CD14-positive monocyte (primary cell): ENCODE results near the gene MIB1. TPM values are rescaled to one million over a fixed set of nuclear protein-coding genes. Genes with fewer than 3 reads are reported as not detected.

Source experiments
- DNase-seq, 3 donors: peaks; one replicate each; pipeline ENCODE4 v3.0.0-alpha.2; 2011 to 2022
- H2AFZ ChIP-seq: 2 replicates; pipeline ENCODE4 v1.6.0; 2012; ENCODE audit warnings: mild to moderate bottlenecking, low read depth, low read length, inconsistent platforms; ENCODE audit not compliant: insufficient read depth, poor library complexity, severe bottlenecking
- H3K27ac ChIP-seq, 2 donors: 1 replicate in 1 of 2; 2 replicates in 1 of 2; pipeline ENCODE4 v1.5.1; 2012 to 2013; ENCODE audit warnings: low read length in 2 of 2, control low read depth in 1 of 2, inconsistent platforms in 1 of 2, low read depth in 1 of 2, mild to moderate bottlenecking in 1 of 2
- H3K27me3 ChIP-seq, 2 donors: one replicate each; pipeline versions ENCODE4 v1.6.0 to v1.6.1; 2011 to 2013; ENCODE audit warnings: low read length in 2 of 2; ENCODE audit not compliant: control insufficient read depth in 2 of 2, insufficient read depth in 2 of 2
- H3K36me3 ChIP-seq, 2 donors: replicated peaks in 1 of 2; 1 replicate in 1 of 2; 2 replicates in 1 of 2; pipeline versions ENCODE4 v1.5.1 to v1.6.1; 2012 to 2013; ENCODE audit warnings: low read length in 2 of 2, control low read depth in 1 of 2, inconsistent platforms in 1 of 2, mild to moderate bottlenecking in 1 of 2; ENCODE audit not compliant: insufficient read depth in 2 of 2, control insufficient read depth in 1 of 2
- H3K4me1 ChIP-seq, 2 donors: 1 replicate in 1 of 2; 2 replicates in 1 of 2; pipeline versions ENCODE4 v1.5.1 to v1.6.1; 2012 to 2013; ENCODE audit warnings: low read length in 2 of 2, control low read depth in 1 of 2, inconsistent platforms in 1 of 2, mild to moderate bottlenecking in 1 of 2, moderate library complexity in 1 of 2; ENCODE audit not compliant: insufficient read depth in 2 of 2, control insufficient read depth in 1 of 2
- H3K4me2 ChIP-seq: replicated peaks from 2 replicates; pipeline ENCODE3; 2012; ENCODE audit warnings: low read length, moderate library complexity, mild to moderate bottlenecking; ENCODE audit not compliant: poor library complexity, severe bottlenecking; ENCODE audit errors: extremely low read depth
- H3K4me3 ChIP-seq, 3 experiments: fragments of 200-600 bp in 1 of 3; sonication (generic) in 1 of 3; replicated peaks in 1 of 3; 1 replicate in 2 of 3; 2 replicates in 1 of 3; pipeline ENCODE4 v1.5.1; 2011 to 2013; ENCODE audit warnings: low read length in 3 of 3, mild to moderate bottlenecking in 3 of 3, control low read depth in 2 of 3, low read depth in 2 of 3, inconsistent platforms in 1 of 3, moderate library complexity in 1 of 3
- H3K79me2 ChIP-seq: 2 replicates; pipeline ENCODE4 v1.6.0; 2012; ENCODE audit warnings: mild to moderate bottlenecking, control low read depth, inconsistent platforms, low read length, moderate library complexity; ENCODE audit not compliant: insufficient read depth
- H3K9ac ChIP-seq: 2 replicates; pipeline ENCODE4 v1.6.0; 2017; ENCODE audit warnings: low read length, mild to moderate bottlenecking; ENCODE audit not compliant: insufficient read depth, poor library complexity, severe bottlenecking
- H3K9me3 ChIP-seq, 2 donors: replicated peaks in 1 of 2; 1 replicate in 1 of 2; 2 replicates in 1 of 2; pipeline versions ENCODE4 v1.5.1 to v1.6.1; 2012 to 2013; ENCODE audit warnings: low read length in 2 of 2, control low read depth in 1 of 2; ENCODE audit not compliant: control insufficient read depth in 1 of 2, insufficient read depth in 1 of 2
- H4K20me1 ChIP-seq: 2 replicates; pipeline ENCODE4 v1.6.0; 2012; ENCODE audit warnings: mild to moderate bottlenecking, low read length, control low read depth, moderate library complexity; ENCODE audit not compliant: insufficient read depth
- H3K27ac Mint-ChIP-seq, 7 donors: one replicate each; pipeline ENCODE4 v1.8.0; 2020; ENCODE audit warnings: mild to moderate bottlenecking in 7 of 7, mixed read lengths in 7 of 7, moderate library complexity in 6 of 7, inconsistent platforms in 2 of 7
- H3K27me3 Mint-ChIP-seq, 3 donors: one replicate each; pipeline ENCODE4 v1.8.0; 2021 to 2022; ENCODE audit warnings: low read depth in 3 of 3, mild to moderate bottlenecking in 3 of 3, mixed read lengths in 3 of 3, moderate library complexity in 3 of 3, inconsistent platforms in 1 of 3
- H3K36me3 Mint-ChIP-seq, 2 donors: one replicate each; pipeline ENCODE4 v1.8.0; 2020; ENCODE audit warnings: mixed read lengths in 2 of 2, inconsistent platforms in 1 of 2, mild to moderate bottlenecking in 1 of 2
- H3K4me1 Mint-ChIP-seq: one replicate; pipeline ENCODE4 v1.8.0; 2020; ENCODE audit warnings: mild to moderate bottlenecking, mixed read lengths
- H3K4me3 Mint-ChIP-seq, 2 donors: one replicate each; pipeline ENCODE4 v1.8.0; 2020; ENCODE audit warnings: mild to moderate bottlenecking in 2 of 2, mixed read lengths in 2 of 2, moderate library complexity in 1 of 2
- H3K9me3 Mint-ChIP-seq, 7 donors: one replicate each; pipeline ENCODE4 v1.8.0; 2020 to 2022; ENCODE audit warnings: mixed read lengths in 7 of 7, mild to moderate bottlenecking in 6 of 7, moderate library complexity in 6 of 7, inconsistent platforms in 2 of 7
- CTCF ChIP-seq: fragments of 200-600 bp; IDR thresholded peaks from one replicate; pipeline ENCODE4 v1.8.0; 2022; ENCODE audit warnings: antibody characterized with exemption, mild to moderate bottlenecking
- WGBS: methylation state at CpG from one replicate; pipeline ENCODE4 v1.1.5; 2013; ENCODE audit warnings: missing lambda C conversion rate; ENCODE audit not compliant: insufficient coverage; 5-methylcytosine and 5-hydroxymethylcytosine counted together
- intact Hi-C, 2 donors: fragments of 100-400 bp; cut with micrococcal nuclease; formaldehyde crosslinking; loops; one replicate each; pipeline versions ENCODE4 v1.15.0 to v1.15.1; 2023
- polyA plus RNA-seq, 3 donors: library from polyadenylated mRNA; depleted of rRNA in 1 of 3; unstranded in 2 of 3; stranded (reverse) in 1 of 3; fragments of 300-500 nt in 2 of 3; fragments of >200 nt in 1 of 3; fragmentation: Illumina TruSeq in 2 of 3; gene quantifications; 1 replicate in 2 of 3; 2 replicates in 1 of 3; pipeline ENCODE4 v1.2.3, GENCODE V29; 2012 to 2021

Gene MIB1
- polyA plus RNA-seq, 3 donors, result 5.7 to 8.5 (median 7.8) TPM

GRCh38 chr18:21742315-21742687, 1.7 kb downstream of the MIB1 start:
- H3K27ac Mint-ChIP-seq, result peak overlapping the region in 1 of 7 donors; percentile 74
- no peak for DNase-seq

GRCh38 chr18:21743166-21743832, 2.7 kb downstream of the MIB1 start:
- Mint-ChIP-seq H3K4me3 (peak overlapping the region; percentile 2 to 75), H3K27ac (no peak overlapping the region), H3K36me3 (peaks cover 0 to 2% of the 10 kb centered on the region in 2 donors), H3K9me3 (peaks cover 0 to 2% (median 0%) of the 10 kb centered on the region in 7 donors), H3K27me3 (no peaks in the 10 kb centered on the region), H3K4me1 (peaks cover 41% of the 10 kb centered on the region)
- H4K20me1 ChIP-seq, result peaks cover 23% of the 10 kb centered on the region
- intact Hi-C loops, result loop anchor here (5.0 kb wide), 2 partner anchors 131 to 141 kb away; partner anchors contain the start of genes ESCO1 (in 1 of the 2) and SNRPD1 (in 1 of the 2)
- H2AFZ ChIP-seq, result no peak overlapping the region
- peaks cover 16 to 32% of the 10 kb centered on the region in 2 donors for H3K4me1 ChIP-seq
- DNase-seq, result no peak
- peaks cover 69% of the 10 kb centered on the region for H3K79me2 ChIP-seq
- WGBS, result no CpG with 5 or more reads among the region's 7 CpGs
- H3K36me3 ChIP-seq, result no peaks in the 10 kb centered on the region
- H3K9ac ChIP-seq, result no peak overlapping the region
- no peak overlapping the region for H3K4me3 ChIP-seq
- TF ChIP-seq CTCF, result no peak
- no peaks in the 10 kb centered on the region for H3K27me3 ChIP-seq
- H3K9me3 ChIP-seq, result no peaks in the 10 kb centered on the region
- peak overlapping the region; percentile 2 for H3K4me2 ChIP-seq
- H3K27ac ChIP-seq, result no peak overlapping the region

More at GRCh38 chr18:21742315-21742687, 1.7 kb downstream of the MIB1 start:
- peaks cover 0 to 2% (median 0%) of the 10 kb centered on the region in 7 donors for H3K9me3 Mint-ChIP-seq
- WGBS, result no CpG with 5 or more reads among the region's 5 CpGs
- Histone ChIP-seq H3K27ac (no peak overlapping the region), H3K4me3 (peak overlapping the region; percentile 66 to 92 (median 89)), H3K9ac (no peak overlapping the region), H3K36me3 (no peaks in the 10 kb centered on the region), H3K4me2 (peak overlapping the region; percentile 98), H3K4me1 (peaks cover 16 to 32% of the 10 kb centered on the region in 2 donors), H2AFZ (no peak overlapping the region), H4K20me1 (peaks cover 15% of the 10 kb centered on the region), H3K27me3 (no peaks in the 10 kb centered on the region), H3K79me2 (peaks cover 61% of the 10 kb centered on the region), H3K9me3 (no peaks in the 10 kb centered on the region)
- peaks cover 0 to 2% of the 10 kb centered on the region in 2 donors for H3K36me3 Mint-ChIP-seq
- TF ChIP-seq CTCF, result no peak
- intact Hi-C loops, result loop anchor here (5.0 kb wide), 2 partner anchors 130 to 140 kb away; partner anchors contain the start of genes ESCO1 (in 1 of the 2) and SNRPD1 (in 1 of the 2)
- peaks cover 32% of the 10 kb centered on the region for H3K4me1 Mint-ChIP-seq
- no peaks in the 10 kb centered on the region for H3K27me3 Mint-ChIP-seq
- H3K4me3 Mint-ChIP-seq, result peak overlapping the region; percentile 85 to 89
